ENCODE results near the gene SDSL. TPM values are rescaled to one million over a fixed set of nuclear protein-coding genes. Genes with fewer than 3 reads are reported as not detected.

Gene SDSL
- total RNA-seq, 1 donor from 2014 or later, result 3.1 TPM

- no peak overlapping the region for H3K9ac ChIP-seq
- Mint-ChIP-seq H3K27me3 (ENCODE audit: insufficient read depth, low read depth) (peaks cover 16% of the 10 kb centered on the region), H3K4me1 (peaks cover 2% of the 10 kb centered on the region), H3K36me3 (no peaks in the 10 kb centered on the region), H3K27ac (no peak overlapping the region), H3K4me3 (no peak overlapping the region), H3K9me3 (no peaks in the 10 kb centered on the region)
- TF ChIP-seq EZH2phosphoT487 (IDR thresholded peaks at IDR 0.05), result no peak
- TF ChIP-seq CTCF (IDR thresholded peaks at IDR 0.05), result no peak
- no peak for TF ChIP-seq EZH2 (IDR thresholded peaks at IDR 0.05)
- H3K4me1 ChIP-seq, result no peaks in the 10 kb centered on the region
- no peak for DNase-seq (ENCODE audit: low spot score)
- H3K27me3 ChIP-seq, result no peaks in the 10 kb centered on the region
- H4K20me1 ChIP-seq (ENCODE audit: low read depth), result no peaks in the 10 kb centered on the region
- H3K79me2 ChIP-seq (ENCODE audit: low read depth), result no peaks in the 10 kb centered on the region
- H3K9me3 ChIP-seq (ENCODE audit: low read depth), result no peaks in the 10 kb centered on the region
- no peak overlapping the region for H2AFZ ChIP-seq (replicated peaks)
- no peak overlapping the region for H3K4me3 ChIP-seq
- H3K36me3 ChIP-seq, result no peaks in the 10 kb centered on the region
- no peak overlapping the region for H3K27ac ChIP-seq
- H3F3A ChIP-seq (ENCODE audit: low read depth), result no peaks in the 10 kb centered on the region
- no peak overlapping the region for H3K4me2 ChIP-seq
Measured at GRCh38 chr12:113408756-113409298, 13.4 kb upstream of the SDSL start.

GRCh38 chr12:113409462-113410124 lies 12.6 kb upstream of the SDSL start:
- TF ChIP-seq EZH2phosphoT487 (IDR thresholded peaks at IDR 0.05) (no peak), EZH2 (IDR thresholded peaks at IDR 0.05) (no peak), CTCF (IDR thresholded peaks at IDR 0.05) (no peak)
- no peak for DNase-seq (ENCODE audit: low spot score)
- no peak overlapping the region for H3K27ac Mint-ChIP-seq

GRCh38 chr12:113413488-113413939 lies 8.7 kb upstream of the SDSL start:
- Histone ChIP-seq H3K79me2 (ENCODE audit: low read depth) (no peaks in the 10 kb centered on the region), H3K27ac (no peak overlapping the region), H3K4me2 (no peak overlapping the region), H2AFZ (replicated peaks) (no peak overlapping the region), H3K36me3 (no peaks in the 10 kb centered on the region), H3K9me3 (ENCODE audit: low read depth) (no peaks in the 10 kb centered on the region), H3K4me3 (no peak overlapping the region), H4K20me1 (ENCODE audit: low read depth) (no peaks in the 10 kb centered on the region), H3F3A (ENCODE audit: low read depth) (no peaks in the 10 kb centered on the region), H3K27me3 (no peaks in the 10 kb centered on the region), H3K9ac (no peak overlapping the region), H3K4me1 (no peaks in the 10 kb centered on the region)
- Mint-ChIP-seq H3K27ac (no peak overlapping the region), H3K4me3 (no peak overlapping the region), H3K27me3 (ENCODE audit: insufficient read depth, low read depth) (peaks cover 13% of the 10 kb centered on the region), H3K4me1 (peaks cover 9% of the 10 kb centered on the region), H3K9me3 (no peaks in the 10 kb centered on the region), H3K36me3 (no peaks in the 10 kb centered on the region)
- DNase-seq (ENCODE audit: low spot score), result no peak
- no peak for TF ChIP-seq EZH2phosphoT487 (IDR thresholded peaks at IDR 0.05)
- TF ChIP-seq EZH2 (IDR thresholded peaks at IDR 0.05), result no peak
- no peak for TF ChIP-seq CTCF (IDR thresholded peaks at IDR 0.05)

More at GRCh38 chr12:113409462-113410124, 12.6 kb upstream of the SDSL start:
- no peaks in the 10 kb centered on the region for H3K4me1 ChIP-seq
- H3K9me3 ChIP-seq (ENCODE audit: low read depth), result no peaks in the 10 kb centered on the region
- Mint-ChIP-seq H3K9me3 (no peaks in the 10 kb centered on the region), H3K27me3 (ENCODE audit: insufficient read depth, low read depth) (peaks cover 16% of the 10 kb centered on the region), H3K36me3 (no peaks in the 10 kb centered on the region), H3K4me1 (no peaks in the 10 kb centered on the region), H3K4me3 (no peak overlapping the region)
- H3K36me3 ChIP-seq, result no peaks in the 10 kb centered on the region
- H3K27ac ChIP-seq, result no peak overlapping the region
- no peaks in the 10 kb centered on the region for H4K20me1 ChIP-seq (ENCODE audit: low read depth)
- no peaks in the 10 kb centered on the region for H3K27me3 ChIP-seq
- H3K4me2 ChIP-seq, result no peak overlapping the region
- H3K79me2 ChIP-seq (ENCODE audit: low read depth), result no peaks in the 10 kb centered on the region
- H2AFZ ChIP-seq (replicated peaks), result no peak overlapping the region
- H3K9ac ChIP-seq, result no peak overlapping the region
- H3F3A ChIP-seq (ENCODE audit: low read depth), result no peaks in the 10 kb centered on the region
- no peak overlapping the region for H3K4me3 ChIP-seq

All from neural progenitor cell (in vitro differentiated cells).